Keratinocyte (primary cell): ENCODE results near the gene RNU7-1. TPM values are rescaled to one million over a fixed set of nuclear protein-coding genes. Genes with fewer than 3 reads are reported as not detected.

Experiments
- DNase-seq: peaks from one replicate; pipeline ENCODE4 v3.0.0-alpha.2; 2011; ENCODE audit warnings: low read depth, missing footprints, low spot score
- FAIRE-seq: peaks from 2 replicates; lab custom pipeline; 2011; peaks lifted over from hg19 to GRCh38; lab: Jason Lieb, UNC
- H2AFZ ChIP-seq: 2 replicates; pipeline ENCODE4 v1.6.0; 2012; ENCODE audit warnings: low read length, control low read depth, inconsistent platforms; ENCODE audit not compliant: control insufficient read depth
- H3K27ac ChIP-seq: 2 replicates; pipeline ENCODE4 v1.5.1; 2011; ENCODE audit warnings: low read length; ENCODE audit not compliant: control insufficient read depth, insufficient read depth
- H3K27me3 ChIP-seq: 3 replicates; pipeline ENCODE4 v1.6.0; 2011; ENCODE audit warnings: low read length; ENCODE audit not compliant: control insufficient read depth, insufficient read depth; ENCODE audit errors: extremely low read depth
- H3K36me3 ChIP-seq, 2 experiments: 2 replicates in 1 of 2; 3 replicates in 1 of 2; pipeline ENCODE4 v1.5.1; 2011; ENCODE audit warnings: low read length in 2 of 2, mild to moderate bottlenecking in 1 of 2; ENCODE audit not compliant: control insufficient read depth in 2 of 2, insufficient read depth in 2 of 2; ENCODE audit errors: extremely low read depth in 1 of 2
- H3K4me1 ChIP-seq: 3 replicates; pipeline ENCODE4 v1.5.1; 2011; ENCODE audit warnings: low read length; ENCODE audit not compliant: control insufficient read depth, insufficient read depth; ENCODE audit errors: extremely low read depth
- H3K4me2 ChIP-seq: 3 replicates; pipeline ENCODE4 v1.6.0; 2011; ENCODE audit warnings: low read depth, low read length; ENCODE audit not compliant: control insufficient read depth, insufficient read depth; ENCODE audit errors: extremely low read depth
- H3K4me3 ChIP-seq, 3 experiments: fragments of 200-600 bp in 1 of 3; sonication (generic) in 1 of 3; 2 replicates in 2 of 3; 3 replicates in 1 of 3; pipeline ENCODE4 v1.5.1; 2011 to 2016; ENCODE audit warnings: low read length in 3 of 3, mild to moderate bottlenecking in 3 of 3, control low read depth in 2 of 3, inconsistent platforms in 1 of 3, low read depth in 1 of 3, mixed read lengths in 1 of 3, mixed run types in 1 of 3, moderate library complexity in 1 of 3; ENCODE audit not compliant: control insufficient read depth in 2 of 3, insufficient read depth in 2 of 3; ENCODE audit errors: extremely low read depth in 1 of 3
- H3K79me2 ChIP-seq: 2 replicates; pipeline ENCODE4 v1.6.0; 2012; ENCODE audit warnings: low read length; ENCODE audit not compliant: control insufficient read depth, insufficient read depth
- H3K9ac ChIP-seq: 3 replicates; pipeline ENCODE4 v1.6.0; 2011; ENCODE audit warnings: low read length; ENCODE audit not compliant: control insufficient read depth, insufficient read depth; ENCODE audit errors: extremely low read depth
- H3K9me1 ChIP-seq: 3 replicates; pipeline ENCODE4 v1.6.0; 2011; ENCODE audit warnings: low read length; ENCODE audit not compliant: control insufficient read depth, insufficient read depth; ENCODE audit errors: extremely low read depth
- H3K9me3 ChIP-seq: 2 replicates; pipeline ENCODE4 v1.5.1; 2012; ENCODE audit warnings: low read depth, low read length; ENCODE audit not compliant: control insufficient read depth
- H4K20me1 ChIP-seq: 3 replicates; pipeline ENCODE4 v1.6.0; 2011; ENCODE audit warnings: low read length; ENCODE audit not compliant: control insufficient read depth, insufficient read depth; ENCODE audit errors: extremely low read depth
- CTCF ChIP-seq, 3 experiments: IDR thresholded peaks in 1 of 3; conservative IDR thresholded peaks in 1 of 3; optimal IDR thresholded peaks in 1 of 3; 2 replicates in 2 of 3; 3 replicates in 1 of 3; pipeline versions ENCODE3 to v1.5.1; 2011; ENCODE audit warnings: low read length in 3 of 3, mild to moderate bottlenecking in 3 of 3, moderate library complexity in 2 of 3, control low read depth in 1 of 3, inconsistent platforms in 1 of 3; ENCODE audit not compliant: insufficient read depth in 2 of 3; ENCODE audit errors: extremely low read depth in 1 of 3
- EZH2 ChIP-seq: IDR thresholded peaks from one replicate; pipeline ENCODE4 v1.6.1; 2012; ENCODE audit warnings: inconsistent platforms, mild to moderate bottlenecking, low read length, moderate library complexity
- dilution Hi-C: fragments of 300-500 bp; cut with MboI; formaldehyde crosslinking; loops from one replicate; pipeline ENCODE4 v1.7.0; 2020; ENCODE audit warnings: low sequenced_read_pairs; ENCODE audit not compliant: extremely low pct_ligation_motif_present
- polyA plus RNA-seq, 5 experiments: library from polyadenylated mRNA; depleted of rRNA in 3 of 5; stranded (reverse) in 3 of 5; stranded (forward) in 1 of 5; unstranded in 1 of 5; fragments of >200 nt; gene quantifications; 1 replicate in 1 of 5; 2 replicates in 3 of 5; 3 replicates in 1 of 5; pipeline versions ENCODE4 v1.2.1 to v1.2.3, GENCODE V29; 2011 to 2012; ENCODE audit warnings: missing spikeins in 2 of 5, low read depth in 1 of 5, low replicate concordance in 1 of 5

The RNU7-1 gene
- polyA plus RNA-seq, 1 donor (not counting 4 experiments of a cell fraction or from before 2014, with no cell fraction given): not detected

GRCh38 chr12:6936636-6937480 lies 6.8 kb upstream of the RNU7-1 start:
- H3K79me2 ChIP-seq: peaks cover 11% of the 10 kb centered on the region
- H3K4me1 ChIP-seq: peaks cover 4% of the 10 kb centered on the region
- no peak for FAIRE-seq
- no peak overlapping the region for H3K27ac ChIP-seq
- dilution Hi-C loops: no loop called here
- no peak for DNase-seq
- H3K4me2 ChIP-seq: peak overlapping the region; percentile 81
- peaks cover 23 to 33% of the 10 kb centered on the region in 2 experiments for H3K36me3 ChIP-seq
- no peaks in the 10 kb centered on the region for H3K27me3 ChIP-seq
- H3K9me1 ChIP-seq: no peaks in the 10 kb centered on the region
- TF ChIP-seq CTCF (optimal IDR thresholded peaks at IDR 0.05 in 1 of 3, IDR thresholded peaks at IDR 0.05 in 1 of 3, conservative IDR thresholded peaks at IDR 0.05 in 1 of 3; ENCODE audit: extremely low read depth in 1 of 3, insufficient read depth in 2 of 3, low read length in 3 of 3) (no peak), EZH2 (no peak)
- H3K9ac ChIP-seq: peak overlapping the region; percentile 81
- no peaks in the 10 kb centered on the region for H3K9me3 ChIP-seq
- H2AFZ ChIP-seq: no peak overlapping the region
- H4K20me1 ChIP-seq: no peaks in the 10 kb centered on the region
- H3K4me3 ChIP-seq: peak overlapping the region; percentile 49 to 63 (median 56)

GRCh38 chr12:6937481-6938352 lies 5.9 kb upstream of the RNU7-1 start:
- Histone ChIP-seq H4K20me1 (no peaks in the 10 kb centered on the region), H3K4me3 (peak overlapping the region; percentile 49 to 63 (median 56)), H3K27me3 (no peaks in the 10 kb centered on the region), H3K36me3 (peaks cover 20 to 33% of the 10 kb centered on the region in 2 experiments), H2AFZ (peak overlapping the region; percentile 32), H3K9ac (peak overlapping the region; percentile 81), H3K4me2 (peak overlapping the region; percentile 81), H3K4me1 (peaks cover 4% of the 10 kb centered on the region), H3K79me2 (peaks cover 3% of the 10 kb centered on the region), H3K9me1 (no peaks in the 10 kb centered on the region), H3K9me3 (no peaks in the 10 kb centered on the region), H3K27ac (peak overlapping the region; percentile 62)
- DNase-seq: no peak
- TF ChIP-seq EZH2 (no peak), CTCF (optimal IDR thresholded peaks at IDR 0.05 in 1 of 3, IDR thresholded peaks at IDR 0.05 in 1 of 3, conservative IDR thresholded peaks at IDR 0.05 in 1 of 3; ENCODE audit: extremely low read depth in 1 of 3, insufficient read depth in 2 of 3, low read length in 3 of 3) (peak in 2 of 3 experiments; percentile 86 to 95)
- FAIRE-seq: peak; percentile 93
- dilution Hi-C loops: no loop called here
